BLaER1 treated with 17β-estradiol and CSF1 and Interleukin-3, amounts not matched to agents 10 nM and 100 nM (cell line): ENCODE data around the gene LRIG2.

Experiments used
- H3K27ac ChIP-seq, 11 experiments: shearing (Covaris generic); formaldehyde crosslinking; 2 replicates each; pipeline ENCODE4 v1.8.1; 2022
- H3K27me3 ChIP-seq, 11 experiments: shearing (Covaris generic); formaldehyde crosslinking; 2 replicates each; pipeline ENCODE4 v1.8.1; 2022
- H3K36me3 ChIP-seq, 11 experiments: shearing (Covaris generic); formaldehyde crosslinking; 2 replicates each; pipeline ENCODE4 v1.8.1; 2022
- H3K4me1 ChIP-seq, 10 experiments: shearing (Covaris generic); formaldehyde crosslinking; 2 replicates each; pipeline ENCODE4 v1.8.1; 2022
- H3K4me2 ChIP-seq, 11 experiments: shearing (Covaris generic); formaldehyde crosslinking; 2 replicates each; pipeline ENCODE4 v1.8.1; 2022
- H3K4me3 ChIP-seq, 10 experiments: shearing (Covaris generic); formaldehyde crosslinking; 2 replicates each; pipeline ENCODE4 v1.8.1; 2022
- H3K9ac ChIP-seq, 11 experiments: shearing (Covaris generic); formaldehyde crosslinking; 2 replicates each; pipeline ENCODE4 v1.8.1; 2022
- H3K9me3 ChIP-seq, 11 experiments: shearing (Covaris generic); formaldehyde crosslinking; replicated peaks in 1 of 11; 2 replicates each; pipeline ENCODE4 v1.8.1; 2022
- H4K20me1 ChIP-seq, 11 experiments: shearing (Covaris generic); formaldehyde crosslinking; 2 replicates each; pipeline ENCODE4 v1.8.1; 2022
- Cebpa-rat ChIP-seq, 11 experiments: shearing (Covaris generic); IDR thresholded peaks; 2 replicates each; pipeline ENCODE4 v1.8.1; 2022

The LRIG2 gene

DNA sequence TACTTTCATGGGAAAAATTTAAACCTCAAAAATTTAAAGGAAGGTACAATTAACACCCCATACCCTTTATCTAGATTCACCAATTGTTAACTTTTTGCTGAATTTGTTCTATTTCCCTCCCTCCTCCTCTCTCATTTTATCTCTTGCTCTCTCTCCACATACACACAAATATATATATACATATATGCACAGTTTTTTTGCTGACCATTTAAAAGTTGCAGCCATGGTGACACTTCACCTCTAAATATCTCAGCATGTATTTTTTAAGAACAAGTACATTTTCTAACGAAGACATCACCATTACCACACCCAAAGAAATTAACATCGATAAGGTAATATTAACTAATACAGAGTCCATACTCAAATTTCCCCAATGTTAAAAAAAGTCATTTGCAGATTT is 33.9 kb downstream of the LRIG2 start:
- Histone ChIP-seq H3K9ac (no peak overlapping the region), H3K4me2 (no peak overlapping the region), H3K27ac (no peak overlapping the region), H3K4me1 (no peaks in the 10 kb centered on the region), H3K36me3 (peaks cover 98 to 100% (median 100%) of the 10 kb centered on the region in 11 experiments), H3K4me3 (no peak overlapping the region), H3K9me3 (no peaks in the 10 kb centered on the region), H3K27me3 (no peaks in the 10 kb centered on the region), H4K20me1 (peaks cover 0 to 14% (median 0%) of the 10 kb centered on the region in 11 experiments; a peak in 2 of 22 replicates)
- TF ChIP-seq Cebpa-rat (IDR thresholded peaks at IDR 0.05), result no peak

DNA sequence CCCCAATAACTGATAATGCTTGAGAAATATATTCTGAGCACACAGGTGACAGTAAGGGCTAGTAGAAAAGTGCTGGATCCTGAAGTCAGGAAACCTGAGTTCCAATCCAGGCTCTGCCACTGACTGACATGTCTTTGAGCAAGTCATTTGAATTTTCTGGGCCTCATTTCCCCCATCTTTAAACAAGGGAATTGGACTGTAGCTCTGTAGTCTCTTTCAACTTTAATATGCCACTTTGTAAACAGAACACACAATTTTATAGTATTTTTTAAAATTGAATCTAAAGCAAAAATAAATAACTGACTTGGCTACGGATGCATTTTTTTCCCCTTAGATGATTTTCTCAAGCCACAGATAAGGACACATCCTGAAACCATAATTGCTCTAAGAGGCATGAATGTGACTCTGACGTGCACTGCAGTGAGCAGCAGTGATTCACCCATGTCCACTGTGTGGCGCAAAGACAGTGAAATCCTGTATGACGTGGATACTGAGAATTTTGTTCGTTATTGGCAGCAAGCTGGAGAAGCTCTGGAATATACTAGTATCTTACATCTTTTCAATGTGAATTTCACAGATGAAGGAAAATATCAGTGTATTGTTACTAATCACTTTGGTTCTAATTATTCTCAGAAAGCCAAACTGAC is 37.0 kb downstream of the LRIG2 start:
- H3K4me1 ChIP-seq, result no peaks in the 10 kb centered on the region
- H3K27ac ChIP-seq, result no peak overlapping the region
- no peaks in the 10 kb centered on the region for H3K27me3 ChIP-seq
- H3K4me3 ChIP-seq, result no peak overlapping the region
- peaks cover 97 to 100% (median 100%) of the 10 kb centered on the region in 11 experiments for H3K36me3 ChIP-seq
- no peak overlapping the region for H3K4me2 ChIP-seq
- no peak for TF ChIP-seq Cebpa-rat (IDR thresholded peaks at IDR 0.05)
- H3K9ac ChIP-seq, result no peak overlapping the region
- H3K9me3 ChIP-seq, result no peaks in the 10 kb centered on the region
- peaks cover 0 to 5% (median 0%) of the 10 kb centered on the region in 11 experiments; a peak in 1 of 22 replicates for H4K20me1 ChIP-seq

DNA sequence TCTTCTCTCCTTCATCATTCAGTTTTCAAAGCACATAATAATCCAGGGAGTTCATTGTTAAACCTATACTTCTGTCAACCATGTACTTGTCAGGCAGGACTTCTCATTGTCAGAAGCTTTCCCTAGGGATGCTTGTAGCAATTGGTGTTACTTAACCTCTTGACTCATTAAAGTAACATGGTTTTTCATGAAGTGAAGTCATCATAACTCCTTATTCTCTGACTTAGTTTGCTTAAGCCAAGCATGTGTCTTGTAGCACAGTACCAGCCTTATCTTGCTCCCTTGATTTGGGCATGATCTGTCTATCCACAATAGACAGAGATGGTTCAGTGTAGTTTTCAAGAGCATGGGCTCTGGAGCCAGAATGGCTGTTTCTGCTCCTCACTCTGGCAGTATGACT is 45.3 kb downstream of the LRIG2 start:
- no peak for TF ChIP-seq Cebpa-rat (IDR thresholded peaks at IDR 0.05)
- H3K36me3 ChIP-seq, result peaks cover 97 to 100% (median 100%) of the 10 kb centered on the region in 11 experiments
- H3K9me3 ChIP-seq, result no peaks in the 10 kb centered on the region
- H4K20me1 ChIP-seq, result peaks cover 0 to 4% (median 0%) of the 10 kb centered on the region in 11 experiments; a peak in 2 of 22 replicates
- H3K4me2 ChIP-seq, result no peak overlapping the region
- no peaks in the 10 kb centered on the region for H3K4me1 ChIP-seq
- H3K27me3 ChIP-seq, result no peaks in the 10 kb centered on the region
- no peak overlapping the region for H3K4me3 ChIP-seq
- no peak overlapping the region for H3K9ac ChIP-seq
- no peak overlapping the region for H3K27ac ChIP-seq

DNA sequence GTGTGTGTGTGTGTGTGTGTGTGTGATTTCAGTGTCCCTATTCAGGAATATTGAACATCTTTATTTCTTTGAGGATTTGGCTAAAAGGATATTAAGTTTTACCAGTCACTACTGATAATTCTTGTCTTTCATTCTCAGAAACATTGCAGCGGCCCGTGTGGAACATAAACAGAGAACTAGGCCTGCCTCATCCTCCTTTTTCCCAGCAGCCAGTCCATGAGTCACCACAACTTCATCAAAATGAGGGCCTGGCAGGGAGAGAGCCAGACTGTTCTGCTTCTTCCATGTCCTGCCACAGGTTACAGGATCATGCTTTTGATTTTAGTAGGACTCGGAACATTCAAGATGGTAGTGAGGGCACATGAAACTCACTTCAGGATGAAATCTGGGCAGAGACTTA is 50.7 kb downstream of the LRIG2 start:
- Histone ChIP-seq H3K36me3 (peaks cover 89 to 100% (median 96%) of the 10 kb centered on the region in 11 experiments), H3K4me2 (no peak overlapping the region), H3K27ac (no peak overlapping the region), H4K20me1 (peaks cover 0 to 12% (median 0%) of the 10 kb centered on the region in 11 experiments; a peak in 4 of 22 replicates), H3K4me1 (no peaks in the 10 kb centered on the region), H3K4me3 (no peak overlapping the region), H3K27me3 (no peaks in the 10 kb centered on the region), H3K9me3 (no peaks in the 10 kb centered on the region), H3K9ac (no peak overlapping the region)
- no peak for TF ChIP-seq Cebpa-rat (IDR thresholded peaks at IDR 0.05)

DNA sequence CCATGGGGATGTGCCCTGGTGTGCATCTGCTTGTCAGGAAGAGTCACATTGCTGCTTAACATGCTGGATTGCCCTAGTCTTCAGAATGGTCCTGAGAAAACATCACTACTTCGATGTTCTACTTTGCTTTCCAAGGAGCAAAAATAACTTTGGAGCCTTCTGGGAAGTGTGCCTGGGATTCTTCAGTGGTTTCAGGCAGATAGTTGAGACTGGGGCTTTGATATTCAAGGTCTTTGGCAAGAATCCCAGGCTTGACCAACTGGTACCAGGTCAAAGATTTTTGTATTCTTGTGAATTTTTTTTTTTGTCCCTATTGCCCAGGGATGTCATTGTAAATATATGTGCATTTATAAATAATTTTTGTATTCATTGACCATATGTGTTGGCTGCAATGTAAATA is 51.4 kb downstream of the LRIG2 start:
- TF ChIP-seq Cebpa-rat (IDR thresholded peaks at IDR 0.05), result no peak
- Histone ChIP-seq H3K9ac (no peak overlapping the region), H3K4me2 (no peak overlapping the region), H3K27me3 (no peaks in the 10 kb centered on the region), H3K27ac (no peak overlapping the region), H4K20me1 (peaks cover 0 to 12% (median 0%) of the 10 kb centered on the region in 11 experiments; a peak in 4 of 22 replicates), H3K4me1 (peaks cover 0 to 2% (median 0%) of the 10 kb centered on the region in 10 experiments; a peak in 1 of 20 replicates), H3K4me3 (no peak overlapping the region), H3K36me3 (peaks cover 83 to 100% (median 95%) of the 10 kb centered on the region in 11 experiments), H3K9me3 (no peaks in the 10 kb centered on the region)

DNA sequence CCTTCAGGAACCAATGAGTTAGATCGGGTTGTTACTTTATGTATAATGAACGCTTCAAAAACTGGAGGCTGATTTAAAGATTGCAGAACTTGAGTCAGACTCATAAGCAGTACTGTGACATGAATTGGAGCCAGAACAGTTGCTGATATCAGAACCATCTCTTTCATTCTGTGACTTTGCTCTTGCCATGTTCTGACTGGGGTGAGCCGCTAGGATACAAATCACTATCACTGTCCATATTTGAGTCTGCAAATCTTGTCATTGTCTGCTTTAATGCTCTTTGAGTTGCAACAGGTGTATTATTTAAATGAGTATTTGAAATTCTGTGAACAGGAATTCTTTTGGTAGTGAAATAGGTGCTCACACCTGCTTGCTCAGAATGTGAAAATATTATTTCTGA is 52.5 kb downstream of the LRIG2 start:
- TF ChIP-seq Cebpa-rat (IDR thresholded peaks at IDR 0.05), result no peak
- H3K27me3 ChIP-seq, result no peaks in the 10 kb centered on the region
- H3K4me3 ChIP-seq, result no peak overlapping the region
- no peak overlapping the region for H3K9ac ChIP-seq
- H4K20me1 ChIP-seq, result peaks cover 0 to 12% (median 0%) of the 10 kb centered on the region in 11 experiments; a peak in 5 of 22 replicates
- peaks cover 71 to 100% (median 85%) of the 10 kb centered on the region in 11 experiments for H3K36me3 ChIP-seq
- H3K9me3 ChIP-seq, result no peaks in the 10 kb centered on the region
- no peak overlapping the region for H3K4me2 ChIP-seq
- H3K4me1 ChIP-seq, result peaks cover 0 to 11% (median 0%) of the 10 kb centered on the region in 10 experiments; a peak in 2 of 20 replicates
- no peak overlapping the region for H3K27ac ChIP-seq

DNA sequence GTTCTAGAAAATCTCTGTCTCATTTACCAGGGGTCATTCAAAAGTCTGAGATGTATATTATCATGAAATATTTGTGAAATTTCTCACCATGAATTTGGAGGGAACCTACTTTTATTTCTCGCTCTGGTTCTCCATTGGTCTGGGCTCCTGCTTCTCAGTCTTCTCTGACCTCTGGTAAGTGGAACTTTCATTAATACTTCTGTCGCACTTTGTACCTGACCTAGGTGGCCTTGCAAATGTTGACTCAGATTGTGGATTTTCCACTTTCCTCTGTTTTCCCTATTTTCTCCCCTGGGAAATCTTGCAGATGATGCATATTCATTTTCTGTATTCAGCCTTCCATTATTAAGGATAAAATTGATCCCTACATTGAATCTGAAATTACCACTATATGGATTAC is 53.2 kb downstream of the LRIG2 start:
- Histone ChIP-seq H3K9me3 (no peaks in the 10 kb centered on the region), H3K36me3 (peaks cover 64 to 96% (median 78%) of the 10 kb centered on the region in 11 experiments), H3K4me2 (no peak overlapping the region), H3K27me3 (no peaks in the 10 kb centered on the region), H3K9ac (no peak overlapping the region), H3K27ac (no peak overlapping the region), H3K4me1 (peaks cover 0 to 12% (median 0%) of the 10 kb centered on the region in 10 experiments; a peak in 2 of 20 replicates), H3K4me3 (no peak overlapping the region), H4K20me1 (peaks cover 0 to 12% (median 0%) of the 10 kb centered on the region in 11 experiments; a peak in 5 of 22 replicates)
- TF ChIP-seq Cebpa-rat (IDR thresholded peaks at IDR 0.05), result no peak

DNA sequence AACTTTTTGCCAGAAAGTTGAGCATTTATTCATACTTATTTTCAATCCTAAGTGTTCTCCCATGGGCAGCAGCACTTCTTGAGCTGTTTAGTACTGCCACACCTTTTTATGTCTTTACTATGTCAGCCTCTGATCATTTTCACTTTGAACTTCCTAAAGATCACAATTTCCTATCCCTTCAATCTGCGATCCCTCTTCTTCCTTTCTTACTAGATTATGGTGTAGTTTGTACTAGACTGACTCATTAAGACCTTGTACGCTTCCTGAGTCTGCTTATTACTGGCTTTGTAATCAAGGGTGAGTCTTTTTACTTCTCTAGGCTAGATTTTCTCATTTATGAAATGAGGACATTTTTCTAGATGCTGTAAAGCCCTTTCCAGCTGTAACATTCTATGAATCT is 55.1 kb downstream of the LRIG2 start:
- Histone ChIP-seq H3K36me3 (peaks cover 45 to 77% (median 60%) of the 10 kb centered on the region in 11 experiments), H3K27ac (no peak overlapping the region), H3K4me3 (no peak overlapping the region), H3K9ac (no peak overlapping the region), H3K4me2 (no peak overlapping the region), H3K9me3 (no peaks in the 10 kb centered on the region), H4K20me1 (peaks cover 0 to 12% (median 0%) of the 10 kb centered on the region in 11 experiments; a peak in 5 of 22 replicates), H3K27me3 (no peaks in the 10 kb centered on the region), H3K4me1 (peaks cover 0 to 31% (median 0%) of the 10 kb centered on the region in 10 experiments; a peak in 6 of 20 replicates)
- TF ChIP-seq Cebpa-rat (IDR thresholded peaks at IDR 0.05), result no peak

DNA sequence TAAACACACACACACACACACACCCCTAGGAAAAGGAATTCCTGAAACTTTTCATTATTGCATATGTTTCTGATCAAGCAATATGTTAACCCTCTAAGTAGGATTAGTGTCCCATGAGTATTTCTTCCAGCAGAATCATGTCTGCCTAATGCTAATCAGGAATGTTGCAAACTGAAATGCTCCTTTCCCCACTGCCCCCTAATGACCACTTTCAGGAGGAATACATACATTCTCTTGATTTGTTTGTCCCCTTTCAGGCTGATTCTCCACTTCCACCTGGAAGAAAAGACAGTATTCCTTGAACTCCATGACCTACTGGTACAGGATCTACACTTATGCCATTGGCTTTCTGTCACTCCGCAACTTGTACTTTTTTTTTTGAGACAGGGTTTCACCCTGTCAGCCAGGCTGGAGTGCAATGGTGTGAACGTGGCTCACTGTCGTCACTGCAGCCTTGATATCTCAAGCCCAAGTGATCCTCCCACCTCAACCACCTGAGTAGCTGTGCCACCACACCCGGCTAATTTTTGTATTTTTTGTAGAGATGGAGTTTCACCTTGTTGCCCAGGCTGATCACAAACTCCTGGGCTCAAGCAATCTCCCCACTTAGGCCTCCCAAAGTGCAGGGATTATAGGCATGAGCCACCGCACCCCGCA is 56.7 kb downstream of the LRIG2 start:
- H3K4me3 ChIP-seq, result no peak overlapping the region
- H3K4me2 ChIP-seq, result no peak overlapping the region
- peaks cover 0 to 44% (median 0%) of the 10 kb centered on the region in 10 experiments; a peak in 6 of 20 replicates for H3K4me1 ChIP-seq
- TF ChIP-seq Cebpa-rat (IDR thresholded peaks at IDR 0.05), result no peak
- H3K9ac ChIP-seq, result no peak overlapping the region
- H3K9me3 ChIP-seq, result no peaks in the 10 kb centered on the region
- H3K27ac ChIP-seq, result no peak overlapping the region
- peaks cover 30 to 62% (median 45%) of the 10 kb centered on the region in 11 experiments for H3K36me3 ChIP-seq
- no peaks in the 10 kb centered on the region for H3K27me3 ChIP-seq
- H4K20me1 ChIP-seq, result peaks cover 0 to 11% (median 0%) of the 10 kb centered on the region in 11 experiments; a peak in 2 of 22 replicates
